RWPE2 (cell line): ENCODE measurements around the gene SLC25A20.

ENCODE experiments used
- ATAC-seq: fragments of 200-7000 bp; cut with Tn5 transposase; 3 replicates; pipeline ENCODE4 v1.9.1; 2021; ENCODE audit warnings: low read depth
- DNase-seq: peaks from one replicate; pipeline ENCODE4 v3.0.0-alpha.2; 2020; ENCODE audit warnings: low spot score
- H3K27ac ChIP-seq: fragments of 450-650 bp; 2 replicates; pipeline ENCODE4 v1.5.1; 2017; ENCODE audit warnings: mild to moderate bottlenecking; ENCODE audit not compliant: poor library complexity, severe bottlenecking
- H3K27me3 ChIP-seq: fragments of 250-450 bp; sonication (Bioruptor Pico); 2 replicates; pipeline ENCODE4 v1.5.1; 2021; ENCODE audit warnings: mild to moderate bottlenecking, moderate library complexity; ENCODE audit not compliant: insufficient read depth, poor library complexity, severe bottlenecking
- H3K36me3 ChIP-seq: fragments of 250-450 bp; sonication (Bioruptor Pico); 2 replicates; pipeline ENCODE4 v1.5.1; 2020; ENCODE audit warnings: low read depth, mild to moderate bottlenecking, moderate library complexity
- H3K4me1 ChIP-seq: fragments of 250-450 bp; sonication (Bioruptor Pico); 2 replicates; pipeline ENCODE4 v1.5.1; 2021; ENCODE audit warnings: mild to moderate bottlenecking, moderate library complexity; ENCODE audit not compliant: insufficient read depth, poor library complexity, severe bottlenecking
- H3K4me3 ChIP-seq: fragments of 250-450 bp; sonication (Bioruptor Pico); 2 replicates; pipeline ENCODE4 v1.5.1; 2021; ENCODE audit warnings: mild to moderate bottlenecking, moderate library complexity; ENCODE audit not compliant: severe bottlenecking
- H3K9me3 ChIP-seq: fragments of 250-450 bp; sonication (Bioruptor Pico); 2 replicates; pipeline ENCODE4 v1.5.1; 2021; ENCODE audit warnings: mild to moderate bottlenecking, moderate library complexity; ENCODE audit not compliant: severe bottlenecking
- TF ChIP-seq, protein P1 (sequence below): fragments of 450-650 bp; IDR thresholded peaks from one replicate; pipeline ENCODE4 v1.5.1; 2017; ENCODE audit warnings: mild to moderate bottlenecking, moderate library complexity; ENCODE audit not compliant: poor library complexity, severe bottlenecking

SLC25A20 gene

DNA sequence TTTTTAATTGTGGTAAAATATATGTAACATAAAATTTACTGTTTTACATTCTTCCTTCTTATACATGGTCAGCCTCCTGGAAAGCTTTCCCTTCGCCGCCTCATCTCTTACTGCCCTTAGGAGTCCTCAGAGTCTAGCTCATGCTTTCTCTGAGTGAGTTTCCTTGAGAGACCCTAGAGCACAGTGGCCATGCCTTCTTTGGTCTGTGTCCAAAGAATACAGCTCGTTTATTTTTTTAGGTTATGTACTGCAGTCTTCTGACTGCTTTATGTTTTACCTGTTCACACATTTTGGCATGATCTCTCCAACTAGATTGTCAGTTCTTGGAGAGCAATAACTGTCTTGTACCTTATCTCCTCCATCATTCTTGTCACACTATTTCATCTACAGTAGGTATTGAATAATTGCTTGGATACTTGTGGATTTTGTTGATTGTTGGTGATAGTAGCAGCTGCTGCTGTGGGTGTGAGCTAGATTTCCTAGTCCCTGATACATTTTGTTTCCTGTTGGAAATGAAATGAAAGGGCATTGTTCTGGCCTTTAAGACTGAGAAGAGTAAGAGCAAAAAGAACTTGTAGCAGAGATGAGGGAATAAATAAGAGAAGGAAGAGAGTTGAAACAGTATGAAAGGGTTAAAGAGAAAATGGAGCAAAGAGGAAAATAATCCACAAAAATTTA, 30.8 kb upstream of the SLC25A20 start:
- TF ChIP-seq, protein P1, sequence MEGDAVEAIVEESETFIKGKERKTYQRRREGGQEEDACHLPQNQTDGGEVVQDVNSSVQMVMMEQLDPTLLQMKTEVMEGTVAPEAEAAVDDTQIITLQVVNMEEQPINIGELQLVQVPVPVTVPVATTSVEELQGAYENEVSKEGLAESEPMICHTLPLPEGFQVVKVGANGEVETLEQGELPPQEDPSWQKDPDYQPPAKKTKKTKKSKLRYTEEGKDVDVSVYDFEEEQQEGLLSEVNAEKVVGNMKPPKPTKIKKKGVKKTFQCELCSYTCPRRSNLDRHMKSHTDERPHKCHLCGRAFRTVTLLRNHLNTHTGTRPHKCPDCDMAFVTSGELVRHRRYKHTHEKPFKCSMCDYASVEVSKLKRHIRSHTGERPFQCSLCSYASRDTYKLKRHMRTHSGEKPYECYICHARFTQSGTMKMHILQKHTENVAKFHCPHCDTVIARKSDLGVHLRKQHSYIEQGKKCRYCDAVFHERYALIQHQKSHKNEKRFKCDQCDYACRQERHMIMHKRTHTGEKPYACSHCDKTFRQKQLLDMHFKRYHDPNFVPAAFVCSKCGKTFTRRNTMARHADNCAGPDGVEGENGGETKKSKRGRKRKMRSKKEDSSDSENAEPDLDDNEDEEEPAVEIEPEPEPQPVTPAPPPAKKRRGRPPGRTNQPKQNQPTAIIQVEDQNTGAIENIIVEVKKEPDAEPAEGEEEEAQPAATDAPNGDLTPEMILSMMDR = no peak
- peaks cover 90% of the 10 kb centered on the region for H3K36me3 ChIP-seq
- H3K4me3 ChIP-seq = no peak overlapping the region
- peaks cover 18% of the 10 kb centered on the region for H3K4me1 ChIP-seq
- no peak for DNase-seq
- no peaks in the 10 kb centered on the region for H3K9me3 ChIP-seq
- H3K27me3 ChIP-seq = no peaks in the 10 kb centered on the region
- no peak overlapping the region for H3K27ac ChIP-seq
- no peak for ATAC-seq

DNA sequence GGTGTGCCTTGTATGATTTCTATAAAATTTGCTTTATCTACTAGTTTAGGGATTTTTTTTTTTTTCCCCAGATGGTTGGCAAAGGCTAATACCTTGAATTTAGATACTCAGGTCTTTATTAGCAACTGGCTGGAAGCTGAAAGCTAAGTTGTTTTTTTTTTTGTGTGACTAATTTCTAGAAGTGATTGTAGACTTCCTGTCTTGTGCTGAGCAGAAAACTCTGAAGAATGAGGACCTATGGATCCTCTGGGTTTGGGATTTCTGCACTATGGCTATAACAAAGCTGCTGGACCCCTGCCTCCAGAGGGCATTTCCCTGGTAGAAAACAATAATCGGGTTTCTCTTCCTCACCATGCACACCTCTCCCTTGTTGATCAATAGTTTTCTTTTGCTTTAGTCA, 30.0 kb upstream of the SLC25A20 start:
- H3K36me3 ChIP-seq = peaks cover 90% of the 10 kb centered on the region
- H3K27me3 ChIP-seq = no peaks in the 10 kb centered on the region
- H3K4me1 ChIP-seq = peaks cover 18% of the 10 kb centered on the region
- H3K9me3 ChIP-seq = no peaks in the 10 kb centered on the region
- DNase-seq (no peak), ATAC-seq (no peak)
- peak overlapping the region; percentile 9 for H3K27ac ChIP-seq
- TF ChIP-seq, protein P1 = no peak
- no peak overlapping the region for H3K4me3 ChIP-seq

DNA sequence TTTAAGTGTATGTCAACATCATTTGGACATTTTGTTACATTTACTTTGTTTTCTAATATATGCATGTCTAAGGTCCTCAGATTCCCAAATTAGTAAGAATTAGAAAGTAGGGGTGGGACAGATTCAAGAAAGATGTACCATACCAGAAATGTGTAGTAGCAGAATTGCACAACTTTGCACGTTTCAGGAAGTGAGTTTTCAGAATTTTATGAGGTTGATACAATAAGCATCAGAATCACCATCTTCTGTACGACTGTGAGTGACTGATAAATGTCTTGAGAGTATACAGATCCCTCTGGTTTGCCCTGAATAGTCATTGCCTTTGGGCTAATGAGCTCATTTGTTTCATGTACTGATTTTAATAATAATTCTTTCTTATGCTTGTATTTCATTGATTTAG, 29.2 kb upstream of the SLC25A20 start:
- no peak overlapping the region for H3K4me3 ChIP-seq
- ATAC-seq = 0 out of 3 replicates have a peak, but pooled peaks have one; percentile 27
- peaks cover 91% of the 10 kb centered on the region for H3K36me3 ChIP-seq
- no peak for DNase-seq
- H3K9me3 ChIP-seq = no peaks in the 10 kb centered on the region
- TF ChIP-seq, protein P1 = no peak
- peaks cover 18% of the 10 kb centered on the region for H3K4me1 ChIP-seq
- peak overlapping the region; percentile 9 for H3K27ac ChIP-seq
- no peaks in the 10 kb centered on the region for H3K27me3 ChIP-seq

DNA sequence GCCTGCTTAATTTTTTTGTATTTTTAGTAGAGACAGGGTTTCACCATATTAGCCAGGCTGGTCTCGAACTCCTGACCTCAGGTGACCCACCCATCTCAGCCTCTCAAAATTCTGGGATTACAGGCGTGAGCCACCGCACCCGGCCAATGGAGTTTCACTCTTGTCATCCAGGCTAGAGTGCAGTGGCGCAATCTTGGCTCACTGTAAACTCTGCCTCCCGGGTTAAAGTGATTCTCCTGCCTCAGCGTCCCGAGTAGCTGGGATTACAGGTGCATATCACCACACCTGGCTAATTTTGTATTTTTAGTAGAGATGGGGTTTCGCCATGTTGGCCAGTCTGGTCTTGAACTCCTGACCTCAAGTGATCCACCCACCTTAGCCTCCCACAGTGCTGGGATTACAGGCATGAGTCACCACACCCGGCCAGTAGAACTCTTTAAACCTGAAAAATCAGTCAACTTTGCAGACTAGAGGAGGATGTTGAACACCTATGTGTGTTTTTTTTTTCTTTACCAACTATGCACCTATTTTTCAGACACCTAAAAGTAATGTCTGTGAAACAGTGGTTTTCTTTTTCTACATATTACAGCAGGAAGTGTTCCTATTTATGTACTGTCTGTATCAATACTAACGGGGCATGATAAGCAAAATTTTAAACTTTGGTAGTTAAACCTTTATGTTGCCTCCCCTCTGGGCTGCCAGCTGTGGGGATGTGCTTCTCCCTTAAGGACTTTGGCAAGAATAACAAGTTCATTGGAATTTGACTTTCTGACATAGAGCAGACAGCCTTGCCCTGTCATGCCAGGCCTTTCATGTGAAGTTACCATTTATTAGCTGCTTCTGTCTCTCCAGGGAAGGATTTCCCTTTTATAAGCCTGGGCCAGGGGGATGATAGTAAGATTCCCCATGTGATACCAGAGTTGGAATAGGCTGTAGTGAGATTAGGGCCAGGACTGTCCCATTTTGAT, 28.0 kb upstream of the SLC25A20 start:
- ATAC-seq = peak; percentile 53; the same call in 2 of the 3 replicates
- Histone ChIP-seq H3K9me3 (no peaks in the 10 kb centered on the region), H3K36me3 (peaks cover 90% of the 10 kb centered on the region), H3K4me1 (peaks cover 21% of the 10 kb centered on the region), H3K27ac (no peak overlapping the region), H3K4me3 (no peak overlapping the region), H3K27me3 (no peaks in the 10 kb centered on the region)
- DNase-seq = no peak
- TF ChIP-seq, protein P1 = no peak
